NB4 (cell line): ENCODE data around the gene ZCRB1.
"Not testable (repeated sequence)": the region's sequence is repeated elsewhere in the genome, so short reads cannot be mapped to it uniquely, and the experiment has no call there.

ENCODE experiments used
- DNase-seq: peaks from one replicate; pipeline ENCODE4 v3.0.0; 2010; ENCODE audit warnings: low read depth
- H3K4me3 ChIP-seq: one replicate; pipeline ENCODE4 v1.5.1; 2011; ENCODE audit warnings: mild to moderate bottlenecking, low read depth, low read length, moderate library complexity
- CTCF ChIP-seq: IDR thresholded peaks from one replicate; pipeline ENCODE4 v1.5.1; 2012; ENCODE audit warnings: low read depth, low read length
- MYC ChIP-seq: IDR thresholded peaks from 2 replicates; pipeline ENCODE4 v1.6.1; 2011; ENCODE audit warnings: low read depth, low read length
- POLR2A ChIP-seq: IDR thresholded peaks from 2 replicates; pipeline ENCODE4 v1.6.1; 2011; ENCODE audit warnings: mild to moderate bottlenecking; ENCODE audit not compliant: insufficient read length; ENCODE audit errors: extremely low read depth
- TF ChIP-seq, protein P1 (sequence below): IDR thresholded peaks from 2 replicates; pipeline ENCODE4 v1.6.1; 2011; ENCODE audit warnings: low read depth, low read length

Gene ZCRB1

DNA sequence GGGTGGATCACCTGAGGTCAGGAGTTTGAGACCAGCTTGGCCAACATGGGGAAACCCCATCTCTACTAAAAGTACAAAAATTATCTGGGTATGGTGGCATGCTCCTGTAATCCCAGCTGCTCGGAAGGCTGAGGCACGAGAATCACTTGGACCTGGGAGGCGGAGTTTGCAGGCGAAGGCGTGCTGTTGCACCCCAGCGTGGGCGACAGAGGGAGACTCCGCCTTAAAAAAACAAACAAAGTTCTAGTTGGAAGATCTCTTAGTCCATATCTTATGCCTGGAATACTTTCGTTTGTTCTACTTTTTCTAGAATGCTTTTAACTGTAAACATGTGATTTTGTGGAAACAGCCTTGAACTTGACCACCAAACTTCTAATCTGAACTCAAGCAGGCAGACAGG is 38.8 kb upstream of the ZCRB1 start:
- TF ChIP-seq CTCF (no peak), POLR2A (no peak), MYC (no peak)
- TF ChIP-seq, protein P1, sequence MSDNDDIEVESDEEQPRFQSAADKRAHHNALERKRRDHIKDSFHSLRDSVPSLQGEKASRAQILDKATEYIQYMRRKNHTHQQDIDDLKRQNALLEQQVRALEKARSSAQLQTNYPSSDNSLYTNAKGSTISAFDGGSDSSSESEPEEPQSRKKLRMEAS: no peak
- H3K4me3 ChIP-seq: no peak overlapping the region
- DNase-seq: no peak

DNA sequence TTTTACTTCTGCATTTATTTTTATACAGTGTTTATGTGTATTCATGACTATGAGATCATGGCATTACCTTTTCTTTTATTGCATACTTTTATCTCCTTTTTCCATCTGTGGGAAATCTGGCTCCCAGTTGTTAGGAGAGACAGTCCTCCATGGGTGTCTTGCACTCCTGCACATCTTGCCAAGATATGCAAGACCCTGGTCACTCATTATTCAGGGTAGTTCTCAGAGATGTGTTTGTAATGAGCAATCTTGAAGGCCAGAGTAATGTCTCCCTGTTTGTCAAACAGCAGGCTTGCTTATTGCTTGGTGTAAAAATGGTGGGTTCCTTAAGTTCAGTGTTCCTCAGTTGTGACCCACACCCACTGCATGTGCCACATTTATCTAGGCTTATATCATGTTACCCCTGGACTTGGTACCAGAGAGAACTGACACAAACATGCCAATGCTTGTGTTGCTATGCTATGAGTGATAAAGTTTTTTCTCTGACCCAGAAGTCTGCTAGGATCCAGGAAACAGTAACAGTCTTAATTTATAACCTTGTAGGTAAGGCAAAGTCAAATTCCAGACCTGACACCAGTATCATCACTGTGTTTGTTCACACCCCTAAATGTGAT is 36.9 kb upstream of the ZCRB1 start:
- TF ChIP-seq CTCF: no peak
- TF ChIP-seq, protein P1: no peak
- no peak for TF ChIP-seq MYC
- no peak for TF ChIP-seq POLR2A
- no peak overlapping the region for H3K4me3 ChIP-seq
- DNase-seq: no peak

DNA sequence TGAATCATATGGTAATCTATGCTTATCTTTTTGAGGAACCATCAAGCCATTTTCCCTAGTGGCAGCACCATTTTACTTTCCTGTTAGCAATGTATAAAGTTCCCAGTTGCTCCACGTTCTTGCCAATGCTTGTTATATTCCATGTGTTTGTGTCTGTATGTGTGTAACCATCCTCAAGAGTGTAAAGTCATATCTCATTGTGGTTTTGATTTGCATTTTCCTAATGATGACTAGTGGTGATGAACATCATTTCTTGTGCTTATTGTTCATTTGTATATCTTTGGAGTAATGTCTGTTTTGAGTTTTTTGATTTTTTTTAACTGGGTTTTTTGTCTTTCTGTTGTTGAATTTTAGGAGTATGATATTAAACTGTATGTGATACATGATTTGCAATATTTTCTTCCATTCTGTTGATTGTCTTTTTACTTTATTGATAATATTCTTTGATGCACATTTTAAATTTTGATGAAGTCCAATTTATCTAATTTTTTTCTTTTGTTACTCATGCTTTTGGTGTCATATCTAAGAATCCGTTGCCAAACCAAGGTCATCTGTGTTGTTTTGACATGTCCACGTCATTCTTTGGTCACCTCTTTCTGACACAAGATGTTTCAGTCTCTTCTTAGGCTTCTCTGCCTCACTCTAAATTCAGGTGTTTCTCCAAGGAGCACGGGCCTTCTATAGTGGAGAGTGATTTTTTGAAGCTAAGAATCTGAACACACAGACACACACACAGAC is 36.2 kb upstream of the ZCRB1 start:
- DNase-seq: no peak
- no peak for TF ChIP-seq MYC
- no peak for TF ChIP-seq POLR2A
- TF ChIP-seq, protein P1: no peak
- TF ChIP-seq CTCF: no peak
- H3K4me3 ChIP-seq: no peak overlapping the region

GRCh38 chr12:42360747-42361403 is 35.0 kb upstream of the ZCRB1 start:
- TF ChIP-seq POLR2A (no peak), CTCF (no peak), MYC (no peak)
- TF ChIP-seq, protein P1: no peak
- no peak overlapping the region for H3K4me3 ChIP-seq
- no peak for DNase-seq

- no peak overlapping the region for H3K4me3 ChIP-seq
- TF ChIP-seq MYC (no peak), POLR2A (no peak), CTCF (no peak)
- TF ChIP-seq, protein P1: no peak
- DNase-seq: no peak
Observed at GRCh38 chr12:42356344-42356743, 30.4 kb upstream of the ZCRB1 start.

- H3K4me3 ChIP-seq: not testable (repeated sequence)
Observed at GRCh38 chr12:42350021-42350407, 24.1 kb upstream of the ZCRB1 start.

DNA sequence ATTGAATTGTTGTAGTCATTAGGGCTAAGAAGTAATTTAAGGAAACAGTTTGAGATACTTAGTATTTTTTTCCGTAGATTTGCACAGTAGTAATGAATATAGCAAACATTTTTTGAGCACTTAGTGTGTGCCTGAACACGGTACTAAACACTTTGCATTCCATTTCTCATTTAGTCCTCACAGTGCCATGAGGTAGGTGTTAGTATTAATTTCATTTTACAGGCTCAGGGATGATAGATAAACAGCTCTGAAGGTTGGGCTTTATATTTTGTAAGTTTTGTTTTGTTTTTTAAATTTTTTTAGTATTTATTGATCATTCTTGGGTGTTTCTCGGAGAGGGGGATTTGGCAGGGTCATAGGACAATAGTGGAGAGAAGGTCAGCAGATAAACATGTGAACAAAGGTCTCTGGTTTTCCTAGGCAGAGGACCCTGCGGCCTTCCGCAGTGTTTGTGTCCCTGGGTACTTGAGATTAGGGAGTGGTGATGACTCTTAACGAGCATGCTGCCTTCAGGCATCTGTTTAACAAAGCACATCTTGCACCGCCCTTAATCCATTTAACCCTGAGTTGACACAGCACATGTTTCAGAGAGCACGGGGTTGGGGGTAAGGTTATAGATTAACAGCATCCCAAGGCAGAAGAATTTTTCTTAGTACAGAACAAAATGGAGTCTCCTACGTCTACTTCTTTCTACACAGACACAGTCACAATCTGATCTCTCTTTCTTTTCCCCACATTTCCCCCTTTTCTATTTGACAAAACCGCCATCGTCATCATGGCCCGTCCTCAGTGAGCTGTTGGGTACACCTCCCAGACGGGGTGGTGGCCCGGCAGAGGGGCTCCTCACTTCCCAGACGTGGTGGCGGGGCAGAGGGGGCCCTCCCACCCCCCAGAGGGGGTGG is 23.5 kb upstream of the ZCRB1 start:
- DNase-seq, H3K4me3 ChIP-seq: not testable (repeated sequence)

More at GRCh38 chr12:42350021-42350407, 24.1 kb upstream of the ZCRB1 start:
- DNase-seq: not testable (repeated sequence)
